ENCODE data around the gene KCNAB1. TPM values are rescaled to one million over a fixed set of nuclear protein-coding genes. Genes with fewer than 3 reads are reported as not detected.

The KCNAB1 gene
- total RNA-seq, 2 donors from 2014 or later: 0.49 to 0.81 TPM

GRCh38 chr3:156171281-156172267 is 51.2 kb downstream of the KCNAB1 start:
- H3K4me3 Mint-ChIP-seq: no peak overlapping the region
- no peaks in the 10 kb centered on the region for H3K9me3 Mint-ChIP-seq
- 95 to 100% methylated on average over 4 to 5 of the region's 5 CpGs for WGBS, 2 experiments (ENCODE audit: insufficient coverage in 1 of 2, insufficient read length in 1 of 2)
- no peaks in the 10 kb centered on the region for H3K36me3 Mint-ChIP-seq (ENCODE audit: low read depth)
- Histone ChIP-seq H3K27ac (ENCODE audit: low read depth, low read length) (no peak overlapping the region), H3K36me3 (ENCODE audit: control insufficient read depth, insufficient read depth, low read length) (no peaks in the 10 kb centered on the region), H3K9me3 (ENCODE audit: control insufficient read depth, low read length) (no peaks in the 10 kb centered on the region), H3K9ac (ENCODE audit: extremely low read depth, low read length, poor library complexity, severe bottlenecking) (no peak overlapping the region), H3K4me1 (ENCODE audit: control insufficient read depth, insufficient read depth, low read length) (no peaks in the 10 kb centered on the region), H3K27me3 (ENCODE audit: control insufficient read depth, insufficient read depth, low read length, poor library complexity, severe bottlenecking) (no peaks in the 10 kb centered on the region), H3K4me3 (ENCODE audit: low read length) (no peak overlapping the region)
- no peaks in the 10 kb centered on the region for H3K4me1 Mint-ChIP-seq
- DNase-seq: no peak
- H3K27me3 Mint-ChIP-seq (ENCODE audit: insufficient read depth): no peaks in the 10 kb centered on the region
- no peak for TF ChIP-seq CTCF (conservative IDR thresholded peaks at IDR 0.05)
- H3K27ac Mint-ChIP-seq: no peak overlapping the region

GRCh38 chr3:156172536-156172935 is 52.2 kb downstream of the KCNAB1 start:
- DNase-seq: no peak
- H3K9ac ChIP-seq (ENCODE audit: extremely low read depth, low read length, poor library complexity, severe bottlenecking): no peak overlapping the region
- no peaks in the 10 kb centered on the region for H3K36me3 ChIP-seq (ENCODE audit: control insufficient read depth, insufficient read depth, low read length)
- no peaks in the 10 kb centered on the region for H3K4me1 Mint-ChIP-seq
- H3K27me3 ChIP-seq (ENCODE audit: control insufficient read depth, insufficient read depth, low read length, poor library complexity, severe bottlenecking): no peaks in the 10 kb centered on the region
- no peaks in the 10 kb centered on the region for H3K27me3 Mint-ChIP-seq (ENCODE audit: insufficient read depth)
- no peak overlapping the region for H3K4me3 Mint-ChIP-seq
- no peak overlapping the region for H3K27ac ChIP-seq (ENCODE audit: low read depth, low read length)
- H3K36me3 Mint-ChIP-seq (ENCODE audit: low read depth): no peaks in the 10 kb centered on the region
- no peak overlapping the region for H3K4me3 ChIP-seq (ENCODE audit: low read length)
- 97% methylated on average over 5 of the region's 5 CpGs for WGBS, 2 experiments (ENCODE audit: insufficient coverage in 1 of 2, insufficient read length in 1 of 2)
- no peaks in the 10 kb centered on the region for H3K9me3 Mint-ChIP-seq
- H3K27ac Mint-ChIP-seq: no peak overlapping the region
- no peaks in the 10 kb centered on the region for H3K4me1 ChIP-seq (ENCODE audit: control insufficient read depth, insufficient read depth, low read length)
- H3K9me3 ChIP-seq (ENCODE audit: control insufficient read depth, low read length): no peaks in the 10 kb centered on the region
- TF ChIP-seq CTCF (conservative IDR thresholded peaks at IDR 0.05): no peak

- Mint-ChIP-seq H3K9me3 (no peaks in the 10 kb centered on the region), H3K27me3 (ENCODE audit: insufficient read depth) (no peaks in the 10 kb centered on the region), H3K4me1 (no peaks in the 10 kb centered on the region), H3K4me3 (no peak overlapping the region), H3K36me3 (ENCODE audit: low read depth) (no peaks in the 10 kb centered on the region), H3K27ac (no peak overlapping the region)
- Histone ChIP-seq H3K27ac (ENCODE audit: low read depth, low read length) (no peak overlapping the region), H3K36me3 (ENCODE audit: control insufficient read depth, insufficient read depth, low read length) (no peaks in the 10 kb centered on the region), H3K9ac (ENCODE audit: extremely low read depth, low read length, poor library complexity, severe bottlenecking) (no peak overlapping the region), H3K9me3 (ENCODE audit: control insufficient read depth, low read length) (no peaks in the 10 kb centered on the region), H3K27me3 (ENCODE audit: control insufficient read depth, insufficient read depth, low read length, poor library complexity, severe bottlenecking) (no peaks in the 10 kb centered on the region), H3K4me1 (ENCODE audit: control insufficient read depth, insufficient read depth, low read length) (no peaks in the 10 kb centered on the region), H3K4me3 (ENCODE audit: low read length) (no peak overlapping the region)
- peak; percentile 70 for TF ChIP-seq CTCF (conservative IDR thresholded peaks at IDR 0.05)
- 80% methylated on average over 1 to 4 of the region's 4 CpGs for WGBS, 2 experiments (ENCODE audit: insufficient coverage in 1 of 2, insufficient read length in 1 of 2)
- peak; percentile 53 for DNase-seq
These were observed 54.0 kb downstream of the KCNAB1 start for GRCh38 chr3:156174229-156174847.

Data from endodermal cell (in vitro differentiated cells).